ENCODE results near the gene CADPS2.

CADPS2 gene

GRCh38 chr7:122770686-122771335 is 115.4 kb downstream of the CADPS2 start:
- DNase-seq = no peak

GRCh38 chr7:122768827-122769226 is 117.4 kb downstream of the CADPS2 start:
- no peak for DNase-seq

DNA sequence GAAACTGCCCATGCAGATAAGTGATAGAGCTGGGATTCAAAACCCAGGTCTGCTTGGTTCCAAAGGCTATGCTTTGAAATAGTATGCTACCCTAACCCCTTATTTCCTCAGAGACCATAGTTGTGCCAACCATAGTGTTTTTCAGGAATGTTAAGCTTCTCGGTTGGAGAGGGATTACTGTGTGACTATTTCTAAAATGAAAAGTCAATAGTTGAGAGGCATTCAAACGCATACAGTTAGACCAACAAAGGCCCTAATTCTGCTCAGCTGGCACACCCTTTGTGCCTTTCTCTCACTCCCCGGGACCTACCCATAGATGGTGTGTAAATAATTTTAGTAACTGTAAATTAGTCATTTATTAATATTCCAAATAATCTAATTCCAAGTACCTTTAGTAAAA is 118.9 kb downstream of the CADPS2 start:
- no peak for DNase-seq

DNA sequence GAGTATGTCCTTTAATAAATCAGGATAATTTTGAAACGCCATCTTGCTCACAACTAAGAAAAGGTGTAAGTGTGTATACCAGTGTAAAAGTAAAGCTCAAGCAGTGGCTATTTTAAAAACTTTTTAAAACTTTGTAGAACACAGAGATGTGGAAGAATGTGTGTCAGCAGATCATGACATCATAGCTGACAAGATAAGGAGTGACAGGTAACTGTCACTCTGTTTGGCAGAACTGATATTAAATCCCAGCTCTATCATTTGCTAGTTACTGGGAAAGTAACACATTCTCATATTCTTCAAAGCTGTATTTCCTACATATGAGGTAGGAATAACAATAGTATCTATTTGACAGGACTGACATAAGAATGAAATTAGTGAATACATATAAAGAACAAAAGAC is 119.7 kb downstream of the CADPS2 start:
- no peak for DNase-seq

DNA sequence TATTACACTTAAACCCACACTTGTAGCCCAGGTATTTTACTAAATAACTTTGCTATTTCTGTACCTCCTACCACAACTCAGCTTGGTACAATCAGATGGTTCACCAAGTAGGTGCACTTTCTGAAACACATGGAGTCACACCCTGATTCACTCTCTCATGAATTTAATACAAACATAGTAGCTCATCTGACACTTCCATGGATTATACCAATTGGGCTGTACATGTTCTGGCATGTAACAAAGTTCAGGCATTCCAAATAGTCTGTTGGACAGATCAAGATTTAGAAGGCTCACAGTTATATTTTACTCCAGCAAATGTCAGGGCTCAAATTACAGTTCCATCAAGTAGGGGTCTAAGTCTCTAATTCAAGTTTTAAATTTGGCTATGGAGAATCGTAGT is 121.4 kb downstream of the CADPS2 start:
- no peak for DNase-seq

DNA sequence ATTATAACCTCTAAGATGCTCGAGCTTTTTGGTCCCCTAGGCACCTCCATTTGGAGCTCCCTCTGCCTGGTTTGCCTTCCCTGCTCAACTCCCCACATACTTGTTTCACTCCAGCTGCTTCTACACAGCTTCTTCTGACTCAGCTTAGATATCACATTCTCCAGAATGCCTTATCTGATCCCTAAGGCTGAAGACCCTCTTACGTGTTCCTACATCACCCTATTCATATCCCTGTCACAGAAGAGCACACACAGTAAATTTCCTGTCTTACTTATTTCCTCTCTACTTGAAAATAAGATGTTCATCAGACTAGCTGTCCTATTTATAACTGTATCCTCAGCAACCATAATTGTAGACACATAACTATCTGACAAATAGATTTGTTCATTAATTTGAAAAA is 122.2 kb downstream of the CADPS2 start:
- no peak for DNase-seq

DNA sequence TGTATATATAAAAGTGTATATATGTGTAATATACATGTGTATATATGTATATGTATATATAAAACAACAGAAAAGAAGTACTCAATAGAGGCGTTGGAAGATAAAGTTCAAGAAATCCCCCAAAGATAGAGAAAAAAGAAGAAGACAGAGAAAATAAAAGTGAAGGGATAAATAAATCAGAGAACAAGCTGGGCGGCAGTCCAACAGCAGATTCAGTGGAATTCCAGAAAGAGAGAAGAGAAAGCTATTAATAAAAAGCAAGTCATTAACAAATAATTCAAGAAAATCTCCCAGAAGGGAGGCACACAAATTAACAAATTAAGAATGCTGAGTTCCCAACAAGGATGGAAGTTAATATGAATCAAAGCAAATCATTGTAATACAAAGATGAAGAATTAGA is 124.2 kb downstream of the CADPS2 start:
- peak in 1 of 56 donors; percentile 2 for DNase-seq

GRCh38 chr7:122758501-122758900 is 127.8 kb downstream of the CADPS2 start:
- DNase-seq = no peak

DNA sequence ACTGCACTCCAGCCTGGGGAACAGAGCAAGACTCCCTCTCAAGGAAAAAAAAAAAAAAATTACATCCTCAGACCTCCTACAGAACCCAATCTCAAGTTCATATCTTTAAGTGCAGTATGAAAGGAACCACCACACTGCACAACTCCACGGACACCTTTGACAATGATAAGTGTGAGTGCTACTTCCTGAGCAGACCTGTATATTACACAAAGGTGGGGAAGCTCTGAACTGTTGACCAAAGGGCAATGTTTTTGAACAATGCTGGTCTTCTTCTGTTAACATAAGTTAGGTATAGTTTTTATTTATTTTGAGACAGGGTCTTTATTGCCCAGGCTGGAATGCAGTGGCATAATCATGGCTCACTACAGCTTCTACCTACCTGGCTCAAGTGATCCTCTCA is 129.4 kb downstream of the CADPS2 start:
- DNase-seq = no peak

DNA sequence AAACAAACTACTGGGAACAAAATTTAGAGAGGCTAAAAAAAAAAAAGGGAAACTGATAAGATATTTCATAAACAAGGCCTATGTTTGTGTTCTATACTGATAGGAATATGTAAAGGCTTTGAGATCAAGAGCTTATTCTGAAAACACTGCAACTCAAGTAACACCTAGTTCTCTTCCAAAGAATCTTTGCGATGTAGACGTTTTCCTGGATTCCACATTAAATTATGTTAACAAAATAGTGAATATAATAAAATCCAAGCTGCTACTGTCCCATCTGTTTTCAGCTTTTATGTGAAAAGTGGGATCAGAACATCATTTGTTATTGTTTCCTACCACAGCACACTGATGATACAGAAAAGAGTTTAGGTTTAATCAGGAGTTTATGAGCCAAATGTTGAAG is 130.6 kb downstream of the CADPS2 start:
- no peak for DNase-seq

DNA sequence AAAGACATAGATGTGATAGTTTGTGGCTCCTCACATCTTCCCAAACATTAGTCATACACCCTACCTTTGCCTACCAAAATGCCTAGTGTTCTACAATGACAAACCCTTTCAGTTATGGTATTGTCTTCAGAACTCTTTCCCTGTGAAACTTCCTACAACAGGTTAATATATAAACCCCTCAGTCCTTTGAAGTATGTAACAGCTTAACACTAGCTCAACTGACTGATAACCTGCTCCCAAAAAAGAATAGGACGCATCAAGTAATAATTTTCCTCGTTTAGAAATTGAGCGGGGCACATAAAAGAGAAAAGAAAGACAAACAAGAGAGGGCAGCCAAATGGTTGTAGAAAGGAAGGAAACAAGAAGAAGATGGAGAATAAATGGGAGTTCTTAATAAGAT is 133.7 kb downstream of the CADPS2 start:
- DNase-seq = no peak

DNA sequence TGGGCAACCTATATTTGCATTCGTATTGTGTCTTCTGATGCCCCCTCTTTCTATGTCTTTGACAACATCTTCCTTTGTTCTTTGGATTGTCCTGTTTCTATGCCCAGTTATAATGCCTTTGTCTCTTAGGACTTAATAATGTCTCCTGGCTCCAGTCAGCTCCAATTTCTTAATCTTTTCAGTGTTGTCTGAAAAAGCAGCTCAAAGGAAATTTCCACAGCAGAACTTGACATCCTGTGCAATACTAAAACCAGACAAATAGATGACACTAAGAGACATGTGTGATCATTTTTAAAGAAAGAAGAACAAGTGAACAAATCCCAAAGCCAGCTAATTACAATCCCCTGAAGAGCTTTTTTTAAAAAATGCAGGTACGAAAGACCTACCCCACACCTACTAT is 135.9 kb downstream of the CADPS2 start:
- DNase-seq = no peak

- DNase-seq = peak in 4 of 56 donors; percentile 1 to 27 (median 8)
Observed at GRCh38 chr7:122748195-122748594, 138.1 kb downstream of the CADPS2 start.

GRCh38 chr7:122746948-122747347 is 139.3 kb downstream of the CADPS2 start:
- DNase-seq = no peak

DNA sequence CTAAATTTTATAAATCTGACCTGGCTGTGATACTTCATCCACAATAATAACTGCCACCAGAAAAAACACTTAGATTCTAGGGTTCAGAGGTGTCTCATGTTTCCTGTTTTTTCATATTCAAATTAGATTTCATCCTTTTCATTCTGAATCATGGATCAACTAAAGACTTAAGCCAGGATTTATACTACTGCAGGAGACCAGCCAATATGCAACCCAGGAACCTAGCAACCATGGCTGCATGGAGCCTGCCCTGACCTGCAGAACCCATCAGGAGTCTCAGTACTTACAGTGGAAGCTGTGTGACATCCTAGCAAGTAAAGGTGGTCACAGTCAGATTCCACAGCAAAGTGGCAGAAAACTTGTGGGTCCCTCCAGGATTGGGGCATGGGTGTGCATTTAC is 143.0 kb downstream of the CADPS2 start:
- DNase-seq = no peak

- DNase-seq = no peak
Observed at GRCh38 chr7:122738947-122739346, 147.3 kb downstream of the CADPS2 start.

GRCh38 chr7:122736183-122736582 is 150.1 kb downstream of the CADPS2 start:
- DNase-seq = no peak

DNA sequence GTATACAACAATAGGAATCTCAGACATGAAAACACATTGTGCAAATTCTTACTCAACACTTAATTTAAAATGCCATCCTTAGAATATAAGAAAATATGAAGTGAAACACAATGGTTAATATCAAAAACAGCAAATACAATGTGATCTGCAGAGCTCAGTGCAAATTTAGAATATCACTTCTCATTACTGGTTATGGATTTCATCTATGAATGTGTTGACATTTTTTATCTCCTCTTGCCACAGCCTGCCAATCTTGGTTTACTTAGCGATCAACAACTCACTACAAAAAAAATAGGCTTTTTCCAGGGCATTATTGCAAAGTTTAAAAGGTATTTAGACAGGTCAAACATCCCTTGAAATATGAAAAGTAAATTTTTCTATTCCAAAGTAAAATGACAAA is 158.5 kb downstream of the CADPS2 start:
- DNase-seq = no peak

DNA sequence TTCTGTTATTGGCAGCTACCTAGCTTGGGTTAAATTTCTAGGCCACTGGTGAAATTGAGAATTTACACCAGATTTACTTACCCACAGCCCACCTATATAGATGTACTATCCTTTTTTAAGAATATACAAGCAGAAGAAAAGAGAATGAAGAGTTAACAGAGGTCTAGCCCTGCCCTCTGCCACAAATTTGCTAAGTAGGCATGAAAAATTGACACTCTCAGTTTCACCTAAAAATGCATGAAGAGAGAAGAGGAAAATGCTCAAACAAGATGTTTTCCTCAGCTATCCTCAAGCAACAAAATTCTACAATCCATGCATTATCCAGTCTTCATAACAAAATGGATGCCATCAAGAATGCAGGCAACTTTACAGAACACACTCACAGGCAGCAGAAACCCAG is 158.9 kb downstream of the CADPS2 start:
- no peak for DNase-seq

DNA sequence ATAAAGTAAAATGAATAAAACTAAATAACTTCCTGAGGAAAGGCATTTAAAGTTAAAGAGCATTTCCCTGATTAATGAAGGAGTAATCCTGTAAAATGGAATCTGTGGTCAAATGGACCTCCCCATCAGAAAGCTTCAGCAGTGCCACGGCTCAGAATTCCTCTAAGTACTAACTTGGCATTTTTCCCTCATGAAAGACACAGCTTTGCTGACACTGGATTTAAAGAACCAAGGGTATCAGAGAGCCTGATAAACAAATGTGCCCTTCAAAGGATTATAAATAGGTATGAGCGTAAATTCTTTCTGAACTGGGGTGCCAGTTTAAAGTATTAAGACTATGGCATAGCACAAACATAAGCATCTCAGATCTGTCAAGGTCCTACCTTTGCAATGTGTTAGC is 159.4 kb downstream of the CADPS2 start:
- DNase-seq = no peak

DNA sequence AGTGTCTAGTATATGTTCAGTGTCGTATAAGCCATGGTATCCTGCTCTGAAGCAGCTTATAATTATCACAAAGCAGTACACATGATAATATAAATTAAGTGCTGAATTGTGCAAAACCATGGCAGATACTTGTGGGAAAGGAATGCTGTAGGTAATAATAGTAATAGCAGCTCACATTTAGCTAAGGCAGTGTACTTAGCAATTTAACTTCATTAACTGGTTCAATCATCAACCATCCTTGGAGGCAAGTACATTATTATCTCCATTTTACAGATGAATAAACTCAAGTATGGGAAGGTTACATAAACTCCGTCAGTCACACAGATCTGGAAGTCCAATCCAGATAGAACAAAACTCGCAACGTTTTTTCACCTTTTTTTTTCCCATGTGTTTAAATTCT is 161.9 kb downstream of the CADPS2 start:
- no peak for DNase-seq

GRCh38 chr7:122719010-122719578 is 167.2 kb downstream of the CADPS2 start:
- no peak for DNase-seq

DNA sequence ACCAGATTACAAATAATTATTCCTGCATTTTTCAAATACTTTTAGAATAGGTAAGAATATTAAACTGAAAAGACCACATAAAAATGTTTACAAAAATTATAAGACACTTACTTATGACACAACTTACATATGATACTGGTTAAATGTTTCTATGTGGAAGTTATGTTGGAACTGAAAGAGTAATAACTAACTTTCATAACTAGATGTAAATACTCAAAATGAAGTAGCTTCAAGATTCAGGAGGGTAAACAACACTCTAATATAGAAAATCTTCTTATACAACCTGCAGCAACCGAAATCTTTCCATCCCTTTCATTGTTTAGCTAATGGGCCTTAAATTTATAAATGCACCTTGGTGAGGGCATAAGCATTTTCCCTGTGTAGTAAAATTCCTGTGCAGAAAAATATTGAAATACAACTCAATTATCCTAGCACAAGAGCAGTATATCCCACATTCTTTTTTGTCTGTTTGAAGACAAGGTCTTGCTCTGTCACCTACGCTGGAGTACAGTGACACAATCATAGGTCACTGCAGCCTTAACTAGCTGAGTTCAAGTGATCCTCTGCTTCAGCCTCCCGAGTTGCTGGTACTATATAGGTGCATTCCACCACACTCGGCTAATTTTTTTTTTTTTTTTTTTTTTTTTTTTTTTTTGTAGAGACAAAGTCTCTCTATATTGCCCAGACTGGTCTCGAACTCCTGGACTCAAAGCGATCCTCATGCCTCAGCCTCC is 168.7 kb downstream of the CADPS2 start:
- DNase-seq = no peak

Measured in amygdala (tissue), 56 donors.